DOHH2 (cell line): ENCODE data around the gene NDFIP2.

Experiments used
- CTCF ChIP-seq: fragments of 200-600 bp; sonication (generic); IDR thresholded peaks from one replicate; pipeline ENCODE4 v1.5.1; 2014; ENCODE audit warnings: antibody characterized with exemption, mild to moderate bottlenecking, low read depth, low read length; ENCODE audit not compliant: poor library complexity, severe bottlenecking
- EZH2phosphoT487 ChIP-seq: fragments of 200-600 bp; sonication (generic); IDR thresholded peaks from 2 replicates; pipeline ENCODE4 v1.6.1; 2017; ENCODE audit warnings: borderline replicate concordance, mild to moderate bottlenecking, antibody characterized with exemption, low read length, moderate library complexity, mixed read lengths

- TF ChIP-seq CTCF (no peak), EZH2phosphoT487 (no peak)
Measured at GRCh38 chr13:79468402-79468801, 12.6 kb upstream of the NDFIP2 start.
